Activated T-helper 9 cell treated with anti-CD3 and anti-CD28 coated beads, Interleukin-2, amount 50 U/mL, for 16 hours (primary cell): ENCODE data around the gene ZBTB5.
"Not testable (repeated sequence)": the region's sequence is repeated elsewhere in the genome, so short reads cannot be mapped to it uniquely, and the experiment has no call there.

Experiments
- DNase-seq: peaks from one replicate; pipeline ENCODE4 v3.0.0-alpha.2; 2020; ENCODE audit warnings: low read depth

Gene ZBTB5

GRCh38 chr9:37449862-37450632 is 15.2 kb downstream of the ZBTB5 start:
- DNase-seq: no peak

GRCh38 chr9:37447111-37447510 is 18.1 kb downstream of the ZBTB5 start:
- no peak for DNase-seq

GRCh38 chr9:37446401-37446800 is 18.8 kb downstream of the ZBTB5 start:
- DNase-seq: no peak

- DNase-seq: no peak
Observed at GRCh38 chr9:37445832-37446231, 19.4 kb downstream of the ZBTB5 start.

GRCh38 chr9:37444890-37445289 is 20.4 kb downstream of the ZBTB5 start:
- no peak for DNase-seq

GRCh38 chr9:37443566-37443965 is 21.7 kb downstream of the ZBTB5 start:
- no peak for DNase-seq

- no peak for DNase-seq
Observed at GRCh38 chr9:37442556-37442955, 22.7 kb downstream of the ZBTB5 start.

GRCh38 chr9:37441776-37442370 is 23.4 kb downstream of the ZBTB5 start:
- DNase-seq: no peak

GRCh38 chr9:37438359-37438758 is 26.9 kb downstream of the ZBTB5 start:
- no peak for DNase-seq

- DNase-seq: no peak
Observed at GRCh38 chr9:37437621-37438020, 27.6 kb downstream of the ZBTB5 start.

- DNase-seq: no peak
Observed at GRCh38 chr9:37437010-37437409, 28.2 kb downstream of the ZBTB5 start.

- DNase-seq: no peak
Observed at GRCh38 chr9:37436540-37436939, 28.7 kb downstream of the ZBTB5 start.

GRCh38 chr9:37433867-37434371 is 31.3 kb downstream of the ZBTB5 start:
- DNase-seq: no peak

GRCh38 chr9:37432020-37432419 is 33.2 kb downstream of the ZBTB5 start:
- no peak for DNase-seq

GRCh38 chr9:37430841-37431597 is 34.2 kb downstream of the ZBTB5 start:
- DNase-seq: no peak

GRCh38 chr9:37429441-37430285 is 35.6 kb downstream of the ZBTB5 start:
- DNase-seq: no peak

GRCh38 chr9:37428345-37428744 is 36.9 kb downstream of the ZBTB5 start:
- no peak for DNase-seq

GRCh38 chr9:37426846-37427245 is 38.4 kb downstream of the ZBTB5 start:
- DNase-seq: no peak

GRCh38 chr9:37426431-37426830 is 38.8 kb downstream of the ZBTB5 start:
- not testable (repeated sequence) for DNase-seq

GRCh38 chr9:37425298-37425752 is 39.9 kb downstream of the ZBTB5 start:
- no peak for DNase-seq

- DNase-seq: no peak
Observed at GRCh38 chr9:37424686-37425297, 40.5 kb downstream of the ZBTB5 start.
